HUES64 (cell line): ENCODE results near the gene P4HTM.
A peak's percentile ranks its signal among the peaks of the same experiment; 100 is the strongest.

Source experiments
- H3K27ac ChIP-seq: 2 replicates; pipeline ENCODE4 v1.7.0; 2013; ENCODE audit warnings: low read depth, low read length, inconsistent platforms
- H3K27me3 ChIP-seq: 2 replicates; pipeline ENCODE4 v1.6.1; 2013; ENCODE audit warnings: mild to moderate bottlenecking, low read length; ENCODE audit not compliant: insufficient read depth
- H3K36me3 ChIP-seq: 2 replicates; pipeline ENCODE4 v1.6.1; 2013; ENCODE audit warnings: mild to moderate bottlenecking, low read length; ENCODE audit not compliant: insufficient read depth
- H3K4me1 ChIP-seq: 2 replicates; pipeline ENCODE4 v1.6.1; 2013; ENCODE audit warnings: mild to moderate bottlenecking, low read length, moderate library complexity; ENCODE audit not compliant: insufficient read depth
- H3K4me3 ChIP-seq: 2 replicates; pipeline ENCODE4 v1.5.1; 2013; ENCODE audit warnings: mild to moderate bottlenecking, low read length, moderate library complexity
- H3K9ac ChIP-seq: 2 replicates; pipeline ENCODE4 v1.6.1; 2013; ENCODE audit warnings: mild to moderate bottlenecking, low read depth, low read length
- H3K9me3 ChIP-seq: 2 replicates; pipeline ENCODE4 v1.6.1; 2013; ENCODE audit warnings: low read depth, low read length; ENCODE audit not compliant: insufficient read depth
- WGBS: fragments of 150-250, 120-280 bp; methylation state at CpG from one replicate; pipeline ENCODE4 v1.1.7; 2013; ENCODE audit warnings: missing lambda C conversion rate; 5-methylcytosine and 5-hydroxymethylcytosine counted together

Gene P4HTM

GRCh38 chr3:49012441-49013017 lies 22.5 kb downstream of the P4HTM start:
- Histone ChIP-seq H3K4me3 (no peak overlapping the region), H3K9ac (no peak overlapping the region), H3K4me1 (0 out of 2 replicates have a peak, but pooled peaks cover 6% of the 10 kb centered on the region), H3K9me3 (no peaks in the 10 kb centered on the region), H3K27ac (no peak overlapping the region), H3K27me3 (no peaks in the 10 kb centered on the region), H3K36me3 (peaks cover 61% of the 10 kb centered on the region)
- 94% methylated on average over 17 of the region's 17 CpGs for WGBS

GRCh38 chr3:49013113-49013737 lies 23.2 kb downstream of the P4HTM start:
- no peaks in the 10 kb centered on the region for H3K27me3 ChIP-seq
- no peak overlapping the region for H3K4me3 ChIP-seq
- no peak overlapping the region for H3K27ac ChIP-seq
- no peaks in the 10 kb centered on the region for H3K9me3 ChIP-seq
- 0 out of 2 replicates have a peak, but pooled peaks cover 5% of the 10 kb centered on the region for H3K4me1 ChIP-seq
- H3K36me3 ChIP-seq = peaks cover 61% of the 10 kb centered on the region
- no peak overlapping the region for H3K9ac ChIP-seq
- 95% methylated on average over 19 of the region's 19 CpGs for WGBS

GRCh38 chr3:49013738-49014660 lies 24.0 kb downstream of the P4HTM start:
- Histone ChIP-seq H3K27me3 (no peaks in the 10 kb centered on the region), H3K36me3 (peaks cover 61% of the 10 kb centered on the region), H3K9ac (no peak overlapping the region), H3K27ac (no peak overlapping the region), H3K4me1 (no peaks in the 10 kb centered on the region), H3K9me3 (no peaks in the 10 kb centered on the region), H3K4me3 (no peak overlapping the region)
- WGBS = 91% methylated on average over 24 of the region's 24 CpGs

- Histone ChIP-seq H3K36me3 (peaks cover 56% of the 10 kb centered on the region), H3K27ac (no peak overlapping the region), H3K4me3 (no peak overlapping the region), H3K4me1 (no peaks in the 10 kb centered on the region), H3K9ac (no peak overlapping the region), H3K27me3 (no peaks in the 10 kb centered on the region), H3K9me3 (no peaks in the 10 kb centered on the region)
- WGBS = 96% methylated on average over 8 of the region's 8 CpGs
Observed at GRCh38 chr3:49015072-49015471, 25.0 kb downstream of the P4HTM start.

- Histone ChIP-seq H3K27me3 (no peaks in the 10 kb centered on the region), H3K36me3 (peaks cover 56% of the 10 kb centered on the region), H3K4me3 (no peak overlapping the region), H3K9me3 (no peaks in the 10 kb centered on the region), H3K27ac (no peak overlapping the region), H3K9ac (no peak overlapping the region), H3K4me1 (no peaks in the 10 kb centered on the region)
- 91% methylated on average over 6 of the region's 6 CpGs for WGBS
Observed at GRCh38 chr3:49015765-49016164, 25.7 kb downstream of the P4HTM start.

GRCh38 chr3:49016414-49017228 lies 26.6 kb downstream of the P4HTM start:
- Histone ChIP-seq H3K4me1 (no peaks in the 10 kb centered on the region), H3K4me3 (0 out of 2 replicates have a peak overlapping the region, but pooled peaks have one; percentile 90), H3K36me3 (peaks cover 51% of the 10 kb centered on the region), H3K27ac (no peak overlapping the region), H3K9ac (no peak overlapping the region), H3K9me3 (no peaks in the 10 kb centered on the region), H3K27me3 (no peaks in the 10 kb centered on the region)
- WGBS = 93% methylated on average over 5 of the region's 6 CpGs

- Histone ChIP-seq H3K4me3 (peak overlapping the region; percentile 90), H3K4me1 (no peaks in the 10 kb centered on the region), H3K36me3 (peaks cover 43% of the 10 kb centered on the region), H3K27me3 (no peaks in the 10 kb centered on the region), H3K27ac (peak overlapping the region; percentile 72; the same call in 1 of the 2 replicates), H3K9ac (peak overlapping the region; percentile 71), H3K9me3 (no peaks in the 10 kb centered on the region)
- WGBS = 18% methylated on average over 23 of the region's 23 CpGs
Observed at GRCh38 chr3:49017229-49017970, 27.4 kb downstream of the P4HTM start.

- no peaks in the 10 kb centered on the region for H3K9me3 ChIP-seq
- peak within 1 kb of the TSS; percentile 72 for H3K27ac ChIP-seq
- H3K9ac ChIP-seq = peak within 1 kb of the TSS; percentile 71
- no peaks in the 10 kb centered on the region for H3K27me3 ChIP-seq
- peaks cover 5% of the 10 kb centered on the region; the same call in 1 of the 2 replicates for H3K4me1 ChIP-seq
- H3K4me3 ChIP-seq = peak within 1 kb of the TSS; percentile 90
- peaks cover 39% of the 10 kb centered on the region for H3K36me3 ChIP-seq
- WGBS = under 1% methylated on average over 85 of the region's 85 CpGs
Observed at GRCh38 chr3:49017971-49018706, 28.1 kb downstream of the P4HTM start, which contains the start of gene DALRD3. Gene DALRD3 (minus strand): TSS chr3:49018580. CDS start chr3:49018564, 16 bp downstream.

- peak overlapping the region; percentile 90 for H3K4me3 ChIP-seq
- peaks cover 38% of the 10 kb centered on the region for H3K36me3 ChIP-seq
- H3K27me3 ChIP-seq = no peaks in the 10 kb centered on the region
- H3K9ac ChIP-seq = peak overlapping the region; percentile 71
- peaks cover 7% of the 10 kb centered on the region; the same call in 1 of the 2 replicates for H3K4me1 ChIP-seq
- 7% methylated on average over 18 of the region's 18 CpGs for WGBS
- H3K27ac ChIP-seq = no peak overlapping the region; the same call in 1 of the 2 replicates
- H3K9me3 ChIP-seq = no peaks in the 10 kb centered on the region
Observed at GRCh38 chr3:49018707-49019006, 28.6 kb downstream of the P4HTM start.
